ENCODE measurements around the gene ATIC.

ATIC gene

DNA sequence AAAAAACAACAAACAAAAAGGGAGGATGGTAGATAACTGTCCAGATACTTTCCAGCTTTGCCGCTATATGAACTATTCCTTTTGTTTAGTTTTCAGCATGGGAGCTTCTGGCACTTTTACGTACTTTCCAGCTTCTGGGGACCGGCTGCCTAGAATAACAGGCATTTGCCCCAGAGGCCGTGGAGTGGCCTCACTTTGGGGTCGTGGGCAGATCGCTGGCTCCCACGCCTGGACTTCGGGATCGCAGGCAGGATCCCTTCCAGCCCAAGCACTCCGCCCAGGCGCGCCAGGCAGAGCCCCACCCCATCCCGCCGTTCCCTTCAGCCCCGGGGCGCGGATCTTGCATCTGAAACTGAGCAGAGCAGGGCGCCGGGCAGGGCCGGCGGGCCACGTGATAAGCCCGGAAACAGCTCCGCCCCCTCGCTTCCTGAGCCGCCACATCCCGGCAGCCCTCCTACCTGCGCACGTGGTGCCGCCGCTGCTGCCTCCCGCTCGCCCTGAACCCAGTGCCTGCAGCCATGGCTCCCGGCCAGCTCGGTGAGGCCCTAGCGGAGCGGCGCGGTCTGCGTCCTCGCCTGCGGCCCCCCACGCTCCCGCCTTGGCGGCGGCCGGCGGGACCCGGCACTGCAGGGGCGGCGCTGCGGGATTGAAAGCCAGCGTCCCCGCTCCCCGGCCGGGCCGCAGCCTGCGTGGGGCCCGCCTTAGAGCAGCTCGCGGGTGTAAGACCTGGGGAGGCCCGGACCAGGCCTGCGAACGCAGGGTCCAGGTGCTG, at the start of gene ATIC:
Gene ATIC, plus strand, starts transcription at position 435 of the 772 bp plus-strand sequence. Its CDS starts 84 bp downstream, at position 519.
- no peaks in the 10 kb centered on the region for H3K36me3 ChIP-seq
- H3K9me3 ChIP-seq, result no peaks in the 10 kb centered on the region
- peaks cover 0 to 17% (median 5%) of the 10 kb centered on the region in 4 donors for H3K4me1 ChIP-seq
- H3K27ac ChIP-seq, result peak within 1 kb of the TSS; percentile 75 to 84
- peak within 1 kb of the TSS; percentile 69 to 70 for H3K4me3 ChIP-seq
- H3K27me3 ChIP-seq, result no peaks in the 10 kb centered on the region
- peak; percentile 97 for DNase-seq
- intact Hi-C loops (cut with DNase I; ENCODE audit: low total_unique reads), result no loop called here
- TF ChIP-seq, protein P1, sequence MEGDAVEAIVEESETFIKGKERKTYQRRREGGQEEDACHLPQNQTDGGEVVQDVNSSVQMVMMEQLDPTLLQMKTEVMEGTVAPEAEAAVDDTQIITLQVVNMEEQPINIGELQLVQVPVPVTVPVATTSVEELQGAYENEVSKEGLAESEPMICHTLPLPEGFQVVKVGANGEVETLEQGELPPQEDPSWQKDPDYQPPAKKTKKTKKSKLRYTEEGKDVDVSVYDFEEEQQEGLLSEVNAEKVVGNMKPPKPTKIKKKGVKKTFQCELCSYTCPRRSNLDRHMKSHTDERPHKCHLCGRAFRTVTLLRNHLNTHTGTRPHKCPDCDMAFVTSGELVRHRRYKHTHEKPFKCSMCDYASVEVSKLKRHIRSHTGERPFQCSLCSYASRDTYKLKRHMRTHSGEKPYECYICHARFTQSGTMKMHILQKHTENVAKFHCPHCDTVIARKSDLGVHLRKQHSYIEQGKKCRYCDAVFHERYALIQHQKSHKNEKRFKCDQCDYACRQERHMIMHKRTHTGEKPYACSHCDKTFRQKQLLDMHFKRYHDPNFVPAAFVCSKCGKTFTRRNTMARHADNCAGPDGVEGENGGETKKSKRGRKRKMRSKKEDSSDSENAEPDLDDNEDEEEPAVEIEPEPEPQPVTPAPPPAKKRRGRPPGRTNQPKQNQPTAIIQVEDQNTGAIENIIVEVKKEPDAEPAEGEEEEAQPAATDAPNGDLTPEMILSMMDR (IDR thresholded peaks at IDR 0.05), result peak in 1 of 2 experiments; percentile 26

DNA sequence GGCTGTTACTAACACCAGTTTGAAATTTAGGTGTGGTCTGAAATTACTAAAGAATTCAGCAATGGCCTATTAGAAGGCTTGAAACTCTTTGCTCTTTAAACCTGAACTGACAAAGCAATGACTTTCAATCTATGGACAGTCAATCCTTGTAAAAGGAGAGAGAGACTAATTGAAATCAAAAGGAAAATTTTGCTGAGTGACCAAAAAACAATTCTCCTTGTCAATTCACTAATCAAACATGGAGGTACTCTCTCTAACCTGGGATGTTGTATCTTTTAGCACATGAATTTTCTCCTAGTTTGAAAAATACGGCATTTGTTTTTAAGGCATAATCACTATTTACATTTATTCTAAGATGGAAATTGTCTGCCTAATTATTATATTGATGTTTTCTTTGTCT, 49.6 kb upstream of the ATIC start:
- no peaks in the 10 kb centered on the region for H3K27me3 ChIP-seq
- intact Hi-C loops (cut with DNase I; ENCODE audit: low total_unique reads), result no loop called here
- no peaks in the 10 kb centered on the region for H3K9me3 ChIP-seq
- TF ChIP-seq, protein P1 (IDR thresholded peaks at IDR 0.05), result no peak
- no peaks in the 10 kb centered on the region for H3K36me3 ChIP-seq
- H3K4me3 ChIP-seq, result no peak overlapping the region
- DNase-seq, result no peak
- no peak overlapping the region for H3K27ac ChIP-seq
- no peaks in the 10 kb centered on the region for H3K4me1 ChIP-seq

DNA sequence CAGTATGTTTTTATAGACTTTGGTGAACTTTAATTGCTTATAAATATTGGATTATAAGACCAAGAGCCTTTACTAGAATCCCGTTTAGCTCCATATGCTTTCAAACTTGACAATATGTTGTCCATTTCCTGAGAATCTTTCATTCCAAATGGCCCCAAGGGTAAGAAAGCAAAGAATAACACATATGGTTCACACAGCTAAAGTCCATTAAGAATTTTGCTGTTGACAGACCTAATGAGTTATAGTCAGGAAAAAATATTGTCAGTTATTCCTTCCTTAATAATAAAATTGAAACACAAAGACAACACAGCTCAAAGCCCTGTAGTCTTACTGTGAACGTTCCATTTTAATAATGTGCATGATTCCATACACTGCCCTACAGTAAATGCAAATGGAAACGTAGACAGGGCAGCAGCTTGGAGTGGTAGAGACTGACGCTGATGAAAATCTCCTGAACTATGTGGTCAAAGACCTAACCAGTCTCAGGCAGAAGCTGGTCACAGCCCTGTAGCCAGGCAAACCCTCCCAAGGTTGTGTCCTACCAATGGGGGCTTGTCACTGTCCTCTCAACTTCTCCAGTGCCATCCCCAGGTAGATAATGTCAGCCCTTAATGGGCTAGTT, 49.0 kb upstream of the ATIC start:
- Histone ChIP-seq H3K4me3 (no peak overlapping the region), H3K27ac (no peak overlapping the region), H3K27me3 (no peaks in the 10 kb centered on the region), H3K36me3 (no peaks in the 10 kb centered on the region), H3K9me3 (no peaks in the 10 kb centered on the region), H3K4me1 (no peaks in the 10 kb centered on the region)
- DNase-seq, result no peak
- TF ChIP-seq, protein P1 (IDR thresholded peaks at IDR 0.05), result no peak
- intact Hi-C loops (cut with DNase I; ENCODE audit: low total_unique reads), result no loop called here

DNA sequence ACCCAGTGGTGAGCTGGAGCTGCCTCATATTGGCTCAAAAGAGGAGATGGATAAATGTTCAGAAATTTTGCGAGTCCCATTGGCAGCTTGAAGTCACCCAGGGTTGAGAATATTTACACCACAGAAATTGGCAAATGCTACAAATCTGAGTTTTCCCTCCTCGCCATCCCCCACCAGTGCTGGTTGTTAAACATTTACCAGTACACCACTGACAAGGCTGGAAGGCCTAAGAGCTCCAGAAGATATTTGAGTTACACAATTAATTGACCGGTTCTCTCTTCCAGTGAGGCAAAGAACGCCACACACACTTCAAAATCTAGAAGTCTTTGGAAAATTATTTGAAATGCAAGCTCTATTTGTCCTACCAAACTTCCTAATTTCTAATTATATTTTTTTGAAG, 47.5 kb upstream of the ATIC start:
- intact Hi-C loops (cut with DNase I; ENCODE audit: low total_unique reads), result no loop called here
- Histone ChIP-seq H3K36me3 (no peaks in the 10 kb centered on the region), H3K27ac (no peak overlapping the region), H3K9me3 (no peaks in the 10 kb centered on the region), H3K27me3 (no peaks in the 10 kb centered on the region), H3K4me1 (no peaks in the 10 kb centered on the region), H3K4me3 (no peak overlapping the region)
- DNase-seq, result no peak
- TF ChIP-seq, protein P1 (IDR thresholded peaks at IDR 0.05), result no peak

DNA sequence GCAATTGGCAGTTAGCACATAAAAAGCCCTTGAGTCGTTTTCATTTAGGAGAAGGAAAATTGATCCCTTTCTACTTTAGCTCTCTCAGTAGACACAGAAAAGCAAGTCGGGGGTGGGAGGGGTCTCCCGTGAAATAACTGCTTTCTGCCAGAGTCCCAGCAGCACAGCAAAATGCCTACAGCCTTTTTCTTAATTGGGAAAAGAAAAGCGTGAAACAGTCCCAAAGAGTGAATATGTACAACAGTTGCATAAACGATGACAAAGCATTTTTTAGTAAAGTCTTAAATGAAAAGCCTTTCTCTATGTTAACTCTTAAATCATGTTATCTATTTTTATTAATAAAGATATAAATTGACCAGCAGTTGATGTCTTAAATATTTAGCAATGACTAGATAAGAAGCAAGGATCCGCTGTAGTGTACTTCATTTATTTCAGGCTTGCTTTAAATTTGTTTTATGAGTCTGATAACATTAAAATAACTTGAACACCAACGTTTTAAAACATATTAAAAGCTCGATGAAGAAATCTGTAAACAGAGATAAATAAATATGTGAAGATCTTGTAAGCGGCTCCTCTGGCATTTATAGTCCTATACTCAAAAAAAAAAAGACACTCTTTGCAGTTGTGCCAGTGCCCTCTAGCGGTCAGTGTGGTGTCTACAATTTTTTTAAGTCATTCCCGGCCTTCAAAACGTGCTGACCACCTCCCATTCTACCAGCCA, 42.3 kb upstream of the ATIC start:
- Histone ChIP-seq H3K36me3 (no peaks in the 10 kb centered on the region), H3K4me1 (no peaks in the 10 kb centered on the region), H3K27me3 (no peaks in the 10 kb centered on the region), H3K9me3 (no peaks in the 10 kb centered on the region), H3K27ac (no peak overlapping the region), H3K4me3 (no peak overlapping the region)
- TF ChIP-seq, protein P1 (IDR thresholded peaks at IDR 0.05), result peak; percentile 59 to 74
- intact Hi-C loops (cut with DNase I; ENCODE audit: low total_unique reads), result no loop called here
- peak in 1 of 2 donors; percentile 46 for DNase-seq
